Measurements from ENCODE around the gene HIBCH.

The HIBCH gene

DNA sequence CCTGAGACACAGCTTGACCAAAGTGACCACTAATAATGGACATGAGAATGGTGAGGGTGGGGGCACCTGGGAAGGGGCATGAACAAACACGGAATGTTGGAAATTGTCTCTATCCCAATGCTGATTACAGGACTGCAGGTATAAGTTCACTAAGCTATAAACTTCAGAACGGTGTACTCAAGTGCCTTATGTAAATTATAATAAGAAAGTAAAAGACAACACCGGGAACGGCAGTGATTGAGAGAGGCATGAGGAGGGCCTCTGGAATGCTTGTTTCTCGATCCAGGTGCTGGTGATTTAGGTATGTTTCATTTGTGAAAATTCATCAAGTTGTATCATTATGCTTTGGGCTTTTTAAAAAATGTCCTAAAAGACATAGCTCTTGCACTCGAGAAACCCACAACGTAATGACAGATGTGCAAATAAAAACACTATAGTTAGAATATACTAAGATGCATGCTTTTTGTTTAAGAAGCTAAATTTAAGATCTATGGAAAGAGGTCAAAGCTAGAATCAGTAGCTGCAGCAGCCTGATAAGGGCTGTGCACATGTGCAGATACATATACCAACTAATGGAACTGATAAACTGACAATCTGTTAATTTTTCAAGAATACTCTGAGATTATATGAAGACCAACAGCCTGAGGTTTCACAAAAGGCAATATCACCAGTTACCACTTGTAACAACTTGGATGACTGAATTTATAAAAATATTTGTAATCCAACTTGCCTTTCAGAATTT is 7.6 kb downstream of the HIBCH start:
- no peak overlapping the region for H3K27ac ChIP-seq
- TF ChIP-seq, protein P1, sequence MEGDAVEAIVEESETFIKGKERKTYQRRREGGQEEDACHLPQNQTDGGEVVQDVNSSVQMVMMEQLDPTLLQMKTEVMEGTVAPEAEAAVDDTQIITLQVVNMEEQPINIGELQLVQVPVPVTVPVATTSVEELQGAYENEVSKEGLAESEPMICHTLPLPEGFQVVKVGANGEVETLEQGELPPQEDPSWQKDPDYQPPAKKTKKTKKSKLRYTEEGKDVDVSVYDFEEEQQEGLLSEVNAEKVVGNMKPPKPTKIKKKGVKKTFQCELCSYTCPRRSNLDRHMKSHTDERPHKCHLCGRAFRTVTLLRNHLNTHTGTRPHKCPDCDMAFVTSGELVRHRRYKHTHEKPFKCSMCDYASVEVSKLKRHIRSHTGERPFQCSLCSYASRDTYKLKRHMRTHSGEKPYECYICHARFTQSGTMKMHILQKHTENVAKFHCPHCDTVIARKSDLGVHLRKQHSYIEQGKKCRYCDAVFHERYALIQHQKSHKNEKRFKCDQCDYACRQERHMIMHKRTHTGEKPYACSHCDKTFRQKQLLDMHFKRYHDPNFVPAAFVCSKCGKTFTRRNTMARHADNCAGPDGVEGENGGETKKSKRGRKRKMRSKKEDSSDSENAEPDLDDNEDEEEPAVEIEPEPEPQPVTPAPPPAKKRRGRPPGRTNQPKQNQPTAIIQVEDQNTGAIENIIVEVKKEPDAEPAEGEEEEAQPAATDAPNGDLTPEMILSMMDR (IDR thresholded peaks at IDR 0.05; ENCODE audit: low read depth, low read length) = no peak

DNA sequence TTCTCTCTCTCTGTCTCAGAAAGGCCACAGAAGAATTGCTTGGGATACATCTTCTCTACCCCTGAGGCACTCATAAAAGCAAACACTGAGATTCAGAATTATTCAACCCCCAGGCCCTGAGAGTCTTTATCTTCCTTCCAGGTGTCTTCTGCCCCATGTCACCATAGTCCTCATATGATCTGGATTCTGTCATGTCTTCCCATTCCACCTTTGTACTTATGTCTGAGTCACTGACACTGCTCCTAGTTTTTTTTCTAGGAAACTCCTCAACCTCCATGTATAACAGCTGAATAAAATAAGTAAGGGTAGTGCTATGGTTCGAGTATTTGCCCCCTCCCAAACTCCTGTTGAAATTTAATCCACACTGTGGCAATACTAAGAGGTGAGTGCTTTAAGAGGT is 11.6 kb downstream of the HIBCH start:
- DNase-seq = no peak
- Histone ChIP-seq H3K27ac (no peak overlapping the region), H3K36me3 (peaks cover 13% of the 10 kb centered on the region), H3K9me3 (ENCODE audit: severe bottlenecking) (no peaks in the 10 kb centered on the region), H3K27me3 (ENCODE audit: insufficient read depth, low read depth, severe bottlenecking) (no peaks in the 10 kb centered on the region), H3K4me3 (ENCODE audit: low read depth, low read length) (no peak overlapping the region)
- TF ChIP-seq, protein P1 (IDR thresholded peaks at IDR 0.05; ENCODE audit: low read depth, low read length) = no peak

More for the DNA sequence above, 7.6 kb downstream of the HIBCH start:
- no peak overlapping the region for H3K4me3 ChIP-seq (ENCODE audit: low read depth, low read length)
- no peaks in the 10 kb centered on the region for H3K27me3 ChIP-seq (ENCODE audit: insufficient read depth, low read depth, severe bottlenecking)
- H3K9me3 ChIP-seq (ENCODE audit: severe bottlenecking) = no peaks in the 10 kb centered on the region
- no peak for DNase-seq
- H3K36me3 ChIP-seq = peaks cover 13% of the 10 kb centered on the region

DNA sequence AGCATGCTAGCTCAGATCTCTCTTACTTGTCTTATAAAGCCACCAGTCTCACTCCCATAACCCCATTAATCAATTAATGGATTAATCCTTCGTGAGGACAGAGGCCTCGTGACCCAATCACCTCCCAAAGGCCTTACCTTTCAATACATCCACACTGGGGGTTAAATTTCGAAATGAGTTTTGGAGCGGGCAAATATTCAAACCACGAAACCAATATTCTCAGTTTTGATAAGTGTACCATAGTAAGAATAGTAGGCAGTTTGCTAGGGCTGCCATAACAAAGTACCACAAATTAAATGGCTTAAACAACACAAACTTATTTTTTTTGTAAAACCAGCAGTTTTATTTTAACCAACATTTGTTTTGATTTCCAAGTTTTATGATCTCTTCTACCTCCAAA is 15.2 kb downstream of the HIBCH start:
- Histone ChIP-seq H3K36me3 (peaks cover 6% of the 10 kb centered on the region; the same call in 1 of the 2 replicates), H3K4me3 (ENCODE audit: low read depth, low read length) (no peak overlapping the region), H3K27ac (no peak overlapping the region), H3K27me3 (ENCODE audit: insufficient read depth, low read depth, severe bottlenecking) (no peaks in the 10 kb centered on the region), H3K9me3 (ENCODE audit: severe bottlenecking) (no peaks in the 10 kb centered on the region)
- TF ChIP-seq, protein P1 (IDR thresholded peaks at IDR 0.05; ENCODE audit: low read depth, low read length) = no peak
- no peak for DNase-seq

DNA sequence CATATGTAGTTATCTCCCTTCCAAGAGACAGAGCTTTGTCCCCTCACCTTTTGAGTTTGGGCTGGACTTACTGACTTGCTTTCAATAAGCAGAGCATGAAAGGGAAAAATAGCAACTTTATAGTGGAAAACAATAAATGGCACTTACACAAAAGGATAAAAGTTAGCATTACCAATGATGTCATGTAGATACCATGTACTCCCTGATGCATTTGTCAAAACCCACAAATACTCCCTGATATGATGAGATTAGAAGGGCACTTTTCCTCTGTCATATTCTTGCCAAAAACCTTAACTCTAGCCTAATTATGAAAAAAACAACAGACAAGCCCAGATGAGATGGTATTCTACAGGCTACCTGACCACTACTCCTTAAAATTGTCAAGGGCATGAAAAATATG is 16.0 kb downstream of the HIBCH start:
- no peaks in the 10 kb centered on the region for H3K27me3 ChIP-seq (ENCODE audit: insufficient read depth, low read depth, severe bottlenecking)
- no peaks in the 10 kb centered on the region for H3K9me3 ChIP-seq (ENCODE audit: severe bottlenecking)
- TF ChIP-seq, protein P1 (IDR thresholded peaks at IDR 0.05; ENCODE audit: low read depth, low read length) = no peak
- H3K36me3 ChIP-seq = peaks cover 5% of the 10 kb centered on the region; the same call in 1 of the 2 replicates
- no peak overlapping the region for H3K4me3 ChIP-seq (ENCODE audit: low read depth, low read length)
- H3K27ac ChIP-seq = no peak overlapping the region
- no peak for DNase-seq

DNA sequence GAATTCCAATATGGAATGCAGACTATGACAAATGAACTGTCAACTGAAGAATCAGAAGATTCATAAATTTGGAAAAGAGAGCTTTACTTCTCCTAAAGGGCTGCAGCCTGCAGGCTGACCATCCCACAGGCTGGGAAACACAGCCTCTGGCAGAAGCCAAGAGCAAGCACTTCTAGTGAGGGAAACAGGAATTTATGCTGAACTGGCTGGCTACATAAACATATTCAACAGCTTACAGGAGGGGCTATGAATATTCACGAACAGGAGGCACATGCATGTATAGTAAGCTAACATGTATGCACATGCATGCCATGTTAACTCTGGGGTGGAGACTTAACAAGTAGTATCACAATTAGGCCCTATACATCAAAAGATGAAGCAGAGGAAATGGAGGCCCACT is 17.6 kb downstream of the HIBCH start:
- peaks cover 3% of the 10 kb centered on the region; the same call in 1 of the 2 replicates for H3K36me3 ChIP-seq
- TF ChIP-seq, protein P1 (IDR thresholded peaks at IDR 0.05; ENCODE audit: low read depth, low read length) = no peak

More for the DNA sequence above, 17.6 kb downstream of the HIBCH start:
- DNase-seq = no peak
- Histone ChIP-seq H3K27ac (no peak overlapping the region), H3K27me3 (ENCODE audit: insufficient read depth, low read depth, severe bottlenecking) (no peaks in the 10 kb centered on the region), H3K9me3 (ENCODE audit: severe bottlenecking) (no peaks in the 10 kb centered on the region), H3K4me3 (ENCODE audit: low read depth, low read length) (no peak overlapping the region)

All from WERI-Rb-1 (cell line).